Measurements from ENCODE around the gene IL3. TPM values are rescaled to one million over a fixed set of nuclear protein-coding genes. Genes with fewer than 3 reads are reported as not detected.
"Not testable (repeated sequence)": the region's sequence is repeated elsewhere in the genome, so short reads cannot be mapped to it uniquely, and the experiment has no call there.

IL3 gene
- total RNA-seq, 1 donor from 2014 or later: not detected

DNA sequence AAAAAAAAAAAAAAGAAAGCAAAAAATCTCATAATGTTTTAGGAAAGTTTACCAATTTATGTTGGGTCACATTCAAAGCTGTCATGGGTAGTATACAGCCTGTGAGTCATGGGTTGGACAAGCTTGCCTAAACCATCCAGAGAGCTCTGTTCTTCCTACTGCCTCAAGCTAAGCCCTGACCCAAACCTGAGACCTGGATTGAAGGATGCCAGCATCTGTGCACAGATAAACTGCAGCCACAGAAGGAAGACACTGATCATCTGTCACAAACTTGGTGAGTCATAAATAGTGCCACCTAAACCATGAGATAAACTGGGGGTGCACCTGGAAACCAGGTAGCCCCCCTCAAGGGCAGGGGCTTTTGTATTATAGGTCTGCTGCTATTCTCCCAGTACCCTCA lies 44.1 kb downstream of the IL3 start:
- no peaks in the 10 kb centered on the region for H3K36me3 ChIP-seq (ENCODE audit: insufficient read depth, low read length)
- H3K27ac ChIP-seq (ENCODE audit: low read depth, low read length): no peak overlapping the region
- no peak overlapping the region for H3K27ac Mint-ChIP-seq (ENCODE audit: unreplicated experiment)
- TF ChIP-seq EZH2 (IDR thresholded peaks at IDR 0.05; ENCODE audit: insufficient read depth, low read length): no peak
- TF ChIP-seq, protein P1, sequence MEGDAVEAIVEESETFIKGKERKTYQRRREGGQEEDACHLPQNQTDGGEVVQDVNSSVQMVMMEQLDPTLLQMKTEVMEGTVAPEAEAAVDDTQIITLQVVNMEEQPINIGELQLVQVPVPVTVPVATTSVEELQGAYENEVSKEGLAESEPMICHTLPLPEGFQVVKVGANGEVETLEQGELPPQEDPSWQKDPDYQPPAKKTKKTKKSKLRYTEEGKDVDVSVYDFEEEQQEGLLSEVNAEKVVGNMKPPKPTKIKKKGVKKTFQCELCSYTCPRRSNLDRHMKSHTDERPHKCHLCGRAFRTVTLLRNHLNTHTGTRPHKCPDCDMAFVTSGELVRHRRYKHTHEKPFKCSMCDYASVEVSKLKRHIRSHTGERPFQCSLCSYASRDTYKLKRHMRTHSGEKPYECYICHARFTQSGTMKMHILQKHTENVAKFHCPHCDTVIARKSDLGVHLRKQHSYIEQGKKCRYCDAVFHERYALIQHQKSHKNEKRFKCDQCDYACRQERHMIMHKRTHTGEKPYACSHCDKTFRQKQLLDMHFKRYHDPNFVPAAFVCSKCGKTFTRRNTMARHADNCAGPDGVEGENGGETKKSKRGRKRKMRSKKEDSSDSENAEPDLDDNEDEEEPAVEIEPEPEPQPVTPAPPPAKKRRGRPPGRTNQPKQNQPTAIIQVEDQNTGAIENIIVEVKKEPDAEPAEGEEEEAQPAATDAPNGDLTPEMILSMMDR (IDR thresholded peaks at IDR 0.05; ENCODE audit: insufficient read depth, low read depth, low read length): no peak
- peaks cover 8% of the 10 kb centered on the region for H3K27me3 Mint-ChIP-seq (ENCODE audit: low read depth, unreplicated experiment)
- H2AFZ ChIP-seq (ENCODE audit: low read depth, low read length): no peak overlapping the region
- FAIRE-seq (no peak), DNase-seq (ENCODE audit: low read depth) (peak; percentile 55)
- no peaks in the 10 kb centered on the region for H3K9me3 ChIP-seq (ENCODE audit: insufficient read depth, low read depth, low read length)
- H3K79me2 ChIP-seq (ENCODE audit: insufficient read depth, low read length): no peaks in the 10 kb centered on the region
- H3K9me3 Mint-ChIP-seq (ENCODE audit: unreplicated experiment): peaks cover 4% of the 10 kb centered on the region
- H3K9ac ChIP-seq (ENCODE audit: low read length): no peak overlapping the region
- no peak overlapping the region for H3K4me3 ChIP-seq (ENCODE audit: insufficient read depth, low read depth, low read length)
- H3K4me1 Mint-ChIP-seq (ENCODE audit: low read depth, unreplicated experiment): peaks cover 21% of the 10 kb centered on the region
- peaks cover 31% of the 10 kb centered on the region for H3K4me1 ChIP-seq (ENCODE audit: insufficient read depth, low read length)
- no peak overlapping the region for H3K4me3 Mint-ChIP-seq (ENCODE audit: unreplicated experiment)
- no peaks in the 10 kb centered on the region for H3K36me3 Mint-ChIP-seq (ENCODE audit: low read depth, unreplicated experiment)
- no peaks in the 10 kb centered on the region for H3K27me3 ChIP-seq (ENCODE audit: insufficient read depth, low read length)
- no peaks in the 10 kb centered on the region for H4K20me1 ChIP-seq (ENCODE audit: insufficient read depth, low read length)
- H3K4me2 ChIP-seq (ENCODE audit: low read length): no peak overlapping the region

- Histone ChIP-seq H4K20me1 (ENCODE audit: insufficient read depth, low read length) (no peaks in the 10 kb centered on the region), H3K9ac (ENCODE audit: low read length) (no peak overlapping the region), H3K27me3 (ENCODE audit: insufficient read depth, low read length) (no peaks in the 10 kb centered on the region), H3K4me1 (ENCODE audit: insufficient read depth, low read length) (peaks cover 33% of the 10 kb centered on the region), H2AFZ (ENCODE audit: low read depth, low read length) (no peak overlapping the region), H3K79me2 (ENCODE audit: insufficient read depth, low read length) (no peaks in the 10 kb centered on the region), H3K4me2 (ENCODE audit: low read length) (no peak overlapping the region), H3K36me3 (ENCODE audit: insufficient read depth, low read length) (no peaks in the 10 kb centered on the region), H3K27ac (ENCODE audit: low read depth, low read length) (no peak overlapping the region), H3K4me3 (ENCODE audit: insufficient read depth, low read depth, low read length) (no peak overlapping the region), H3K9me3 (ENCODE audit: insufficient read depth, low read depth, low read length) (no peaks in the 10 kb centered on the region)
- Mint-ChIP-seq H3K9me3 (ENCODE audit: unreplicated experiment) (peaks cover 4% of the 10 kb centered on the region), H3K4me3 (ENCODE audit: unreplicated experiment) (no peak overlapping the region), H3K4me1 (ENCODE audit: low read depth, unreplicated experiment) (peaks cover 25% of the 10 kb centered on the region), H3K27me3 (ENCODE audit: low read depth, unreplicated experiment) (peaks cover 4% of the 10 kb centered on the region), H3K27ac (ENCODE audit: unreplicated experiment) (no peak overlapping the region), H3K36me3 (ENCODE audit: low read depth, unreplicated experiment) (no peaks in the 10 kb centered on the region)
- TF ChIP-seq, protein P1 (IDR thresholded peaks at IDR 0.05; ENCODE audit: insufficient read depth, low read depth, low read length): no peak
- TF ChIP-seq EZH2 (IDR thresholded peaks at IDR 0.05; ENCODE audit: insufficient read depth, low read length): no peak
- DNase-seq (ENCODE audit: low read depth): no peak
- no peak for FAIRE-seq
Measured at GRCh38 chr5:132105688-132106087, 45.2 kb downstream of the IL3 start.

DNA sequence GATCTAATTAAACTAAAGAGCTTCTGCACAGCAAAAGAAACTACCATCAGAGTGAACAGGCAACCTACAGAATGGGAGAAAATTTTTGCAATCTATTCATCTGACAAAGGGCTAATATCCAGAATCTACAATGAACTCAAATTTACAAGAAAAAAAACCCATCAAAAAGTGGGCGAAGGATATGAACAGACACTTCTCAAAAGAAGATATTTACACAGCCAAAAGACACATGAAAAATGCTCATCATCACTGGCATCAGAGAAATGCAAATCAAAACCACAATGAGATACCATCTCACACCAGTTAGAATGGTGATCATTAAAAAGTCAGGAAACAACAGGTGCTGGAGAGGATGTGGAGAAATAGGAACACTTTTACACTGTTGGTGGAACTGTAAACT lies 48.0 kb downstream of the IL3 start:
- H3K9me3 Mint-ChIP-seq (ENCODE audit: unreplicated experiment); H3K79me2 ChIP-seq (ENCODE audit: insufficient read depth, low read length); DNase-seq (ENCODE audit: low read depth); H3K36me3 ChIP-seq (ENCODE audit: insufficient read depth, low read length); H3K9me3 ChIP-seq (ENCODE audit: insufficient read depth, low read depth, low read length); H3K4me3 Mint-ChIP-seq (ENCODE audit: unreplicated experiment); H3K9ac ChIP-seq (ENCODE audit: low read length); H3K36me3 Mint-ChIP-seq (ENCODE audit: low read depth, unreplicated experiment); H3K27ac Mint-ChIP-seq (ENCODE audit: unreplicated experiment); H2AFZ ChIP-seq (ENCODE audit: low read depth, low read length); H3K27ac ChIP-seq (ENCODE audit: low read depth, low read length); H3K27me3 Mint-ChIP-seq (ENCODE audit: low read depth, unreplicated experiment); FAIRE-seq; H3K4me2 ChIP-seq (ENCODE audit: low read length); H4K20me1 ChIP-seq (ENCODE audit: insufficient read depth, low read length); H3K27me3 ChIP-seq (ENCODE audit: insufficient read depth, low read length); H3K4me3 ChIP-seq (ENCODE audit: insufficient read depth, low read depth, low read length): not testable (repeated sequence)
- H3K4me1 ChIP-seq (ENCODE audit: insufficient read depth, low read length): peaks cover 22% of the 10 kb centered on the region
- peaks cover 19% of the 10 kb centered on the region for H3K4me1 Mint-ChIP-seq (ENCODE audit: low read depth, unreplicated experiment)

DNA sequence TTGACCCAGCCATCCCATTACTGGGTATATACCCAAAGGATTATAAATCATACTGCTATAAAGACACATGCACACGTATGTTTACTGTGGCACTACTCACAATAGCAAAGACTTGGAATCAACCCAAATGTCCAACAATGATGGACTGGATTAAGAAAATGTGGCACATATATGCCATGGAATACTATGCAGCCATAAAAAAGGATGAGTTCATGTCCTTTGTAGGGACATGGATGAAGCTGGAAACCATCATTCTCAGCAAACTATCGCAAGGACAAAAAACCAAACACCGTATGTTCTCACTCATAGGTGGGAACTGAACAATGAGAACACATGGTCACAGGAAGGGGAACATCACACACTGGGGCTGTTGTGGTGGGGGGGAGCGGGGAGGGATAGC lies 48.5 kb downstream of the IL3 start:
- not testable (repeated sequence) for H3K36me3 ChIP-seq (ENCODE audit: insufficient read depth, low read length); H3K27ac Mint-ChIP-seq (ENCODE audit: unreplicated experiment); H3K27ac ChIP-seq (ENCODE audit: low read depth, low read length); FAIRE-seq; DNase-seq (ENCODE audit: low read depth); H3K9me3 ChIP-seq (ENCODE audit: insufficient read depth, low read depth, low read length); H3K4me3 ChIP-seq (ENCODE audit: insufficient read depth, low read depth, low read length); H2AFZ ChIP-seq (ENCODE audit: low read depth, low read length); H3K9me3 Mint-ChIP-seq (ENCODE audit: unreplicated experiment); H3K36me3 Mint-ChIP-seq (ENCODE audit: low read depth, unreplicated experiment); H4K20me1 ChIP-seq (ENCODE audit: insufficient read depth, low read length); H3K4me2 ChIP-seq (ENCODE audit: low read length); H3K79me2 ChIP-seq (ENCODE audit: insufficient read depth, low read length); H3K4me3 Mint-ChIP-seq (ENCODE audit: unreplicated experiment); H3K27me3 Mint-ChIP-seq (ENCODE audit: low read depth, unreplicated experiment); H3K9ac ChIP-seq (ENCODE audit: low read length); H3K27me3 ChIP-seq (ENCODE audit: insufficient read depth, low read length)
- peaks cover 19% of the 10 kb centered on the region for H3K4me1 ChIP-seq (ENCODE audit: insufficient read depth, low read length)
- peaks cover 14% of the 10 kb centered on the region for H3K4me1 Mint-ChIP-seq (ENCODE audit: low read depth, unreplicated experiment)
